ENCODE results near the gene CDC42BPB. TPM values are rescaled to one million over a fixed set of nuclear protein-coding genes. Genes with fewer than 3 reads are reported as not detected.

CDC42BPB gene
- total and polyA plus RNA-seq, 2 of the 13 experiments (the other 11 are each of a cell fraction or from before 2014, with no cell fraction given) = 19.7 to 32.3 TPM

DNA sequence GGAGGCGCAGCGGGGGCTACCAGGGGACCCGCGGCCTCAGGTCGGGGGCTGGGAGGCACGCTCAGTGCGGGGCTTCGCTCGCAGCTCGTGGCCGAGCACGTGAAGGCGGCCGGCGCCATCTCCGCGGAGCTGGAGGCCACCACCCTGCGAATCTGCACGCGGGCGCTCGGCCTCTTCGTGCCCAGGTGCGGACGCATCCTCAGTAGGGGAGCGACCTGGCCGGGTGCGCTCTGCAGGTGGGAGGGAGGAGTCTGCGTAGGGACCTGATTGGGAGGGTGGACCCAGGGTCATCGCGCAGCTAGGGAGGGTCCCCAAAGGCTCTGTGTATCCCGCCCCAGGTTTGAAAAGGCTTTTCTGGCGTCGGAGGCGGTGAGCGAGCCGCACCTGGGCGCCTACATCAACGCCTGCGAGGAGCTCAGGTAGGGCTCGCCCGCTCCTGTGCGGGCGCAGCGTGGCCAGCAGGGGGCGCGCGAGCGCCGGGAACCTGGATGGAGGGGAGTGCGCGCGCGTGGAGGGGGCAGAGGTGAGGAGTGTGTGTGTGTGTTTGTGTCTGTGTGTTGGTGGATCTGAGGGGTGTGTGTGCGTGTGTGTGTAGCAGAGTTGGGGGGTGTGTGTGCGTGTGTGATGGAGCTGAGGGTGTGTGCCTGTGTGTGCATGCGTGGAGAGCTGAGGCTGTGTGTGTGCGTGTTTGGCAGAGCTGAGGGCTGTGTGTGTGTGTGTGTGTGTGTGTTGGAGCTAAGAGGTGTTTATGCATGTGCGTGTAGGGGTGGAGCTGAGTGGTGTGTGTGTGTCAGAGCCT lies 47.5 kb upstream of the CDC42BPB start (continued):
- TF ChIP-seq ZNF17 (CRISPR knock-in tag; IDR thresholded peaks at IDR 0.05) (no peak), MAFK (conservative IDR thresholded peaks at IDR 0.05 in 1 of 2, IDR thresholded peaks at IDR 0.05 in 1 of 2; ENCODE audit: low read length in 2 of 2) (no peak), ZKSCAN8 (CRISPR knock-in tag; IDR thresholded peaks at IDR 0.05; ENCODE audit: borderline replicate concordance) (no peak), ZNF333 (CRISPR knock-in tag; IDR thresholded peaks at IDR 0.05; ENCODE audit: borderline replicate concordance) (no peak), ZNF253 (CRISPR knock-in tag; IDR thresholded peaks at IDR 0.05; ENCODE audit: borderline replicate concordance) (no peak), ZFP37 (CRISPR knock-in tag; IDR thresholded peaks at IDR 0.05; ENCODE audit: borderline replicate concordance) (no peak), ZNF546 (CRISPR knock-in tag; conservative IDR thresholded peaks at IDR 0.05) (peak; percentile 75; the same call in 1 of the 2 replicates), ELF3 (CRISPR knock-in tag; IDR thresholded peaks at IDR 0.05) (no peak), ZSCAN29 (CRISPR knock-in tag; conservative IDR thresholded peaks at IDR 0.05) (no peak), ZBTB42 (CRISPR knock-in tag; IDR thresholded peaks at IDR 0.05) (no peak), ZNF543 (CRISPR knock-in tag; IDR thresholded peaks at IDR 0.05) (no peak), ZNF263 (CRISPR knock-in tag; IDR thresholded peaks at IDR 0.05) (no peak; the same call in 1 of the 2 replicates), THYN1 (CRISPR knock-in tag; IDR thresholded peaks at IDR 0.05; ENCODE audit: borderline replicate concordance, low read depth) (no peak), JUN (CRISPR knock-in tag; IDR thresholded peaks at IDR 0.05) (no peak), SP5 (CRISPR knock-in tag; IDR thresholded peaks at IDR 0.05; ENCODE audit: borderline replicate concordance, low read depth) (no peak), NR2F2 (IDR thresholded peaks at IDR 0.05; ENCODE audit: borderline replicate concordance, low read depth) (no peak), SNRNP70 (IDR thresholded peaks at IDR 0.05; ENCODE audit: low read depth, low read length) (no peak), EP300 (IDR thresholded peaks at IDR 0.05; ENCODE audit: low read depth in 2 of 2, low read length in 2 of 2) (no peak), EP300 (CRISPR knock-in tag; IDR thresholded peaks at IDR 0.05; ENCODE audit: borderline replicate concordance) (no peak)
- TF ChIP-seq, protein P1, sequence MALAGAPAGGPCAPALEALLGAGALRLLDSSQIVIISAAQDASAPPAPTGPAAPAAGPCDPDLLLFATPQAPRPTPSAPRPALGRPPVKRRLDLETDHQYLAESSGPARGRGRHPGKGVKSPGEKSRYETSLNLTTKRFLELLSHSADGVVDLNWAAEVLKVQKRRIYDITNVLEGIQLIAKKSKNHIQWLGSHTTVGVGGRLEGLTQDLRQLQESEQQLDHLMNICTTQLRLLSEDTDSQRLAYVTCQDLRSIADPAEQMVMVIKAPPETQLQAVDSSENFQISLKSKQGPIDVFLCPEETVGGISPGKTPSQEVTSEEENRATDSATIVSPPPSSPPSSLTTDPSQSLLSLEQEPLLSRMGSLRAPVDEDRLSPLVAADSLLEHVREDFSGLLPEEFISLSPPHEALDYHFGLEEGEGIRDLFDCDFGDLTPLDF (CRISPR knock-in tag; IDR thresholded peaks at IDR 0.05) = no peak
- TF ChIP-seq, protein P2, sequence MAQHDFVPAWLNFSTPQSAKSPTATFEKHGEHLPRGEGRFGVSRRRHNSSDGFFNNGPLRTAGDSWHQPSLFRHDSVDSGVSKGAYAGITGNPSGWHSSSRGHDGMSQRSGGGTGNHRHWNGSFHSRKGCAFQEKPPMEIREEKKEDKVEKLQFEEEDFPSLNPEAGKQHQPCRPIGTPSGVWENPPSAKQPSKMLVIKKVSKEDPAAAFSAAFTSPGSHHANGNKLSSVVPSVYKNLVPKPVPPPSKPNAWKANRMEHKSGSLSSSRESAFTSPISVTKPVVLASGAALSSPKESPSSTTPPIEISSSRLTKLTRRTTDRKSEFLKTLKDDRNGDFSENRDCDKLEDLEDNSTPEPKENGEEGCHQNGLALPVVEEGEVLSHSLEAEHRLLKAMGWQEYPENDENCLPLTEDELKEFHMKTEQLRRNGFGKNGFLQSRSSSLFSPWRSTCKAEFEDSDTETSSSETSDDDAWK (CRISPR knock-in tag; IDR thresholded peaks at IDR 0.05) = no peak
- TF ChIP-seq, protein P3, sequence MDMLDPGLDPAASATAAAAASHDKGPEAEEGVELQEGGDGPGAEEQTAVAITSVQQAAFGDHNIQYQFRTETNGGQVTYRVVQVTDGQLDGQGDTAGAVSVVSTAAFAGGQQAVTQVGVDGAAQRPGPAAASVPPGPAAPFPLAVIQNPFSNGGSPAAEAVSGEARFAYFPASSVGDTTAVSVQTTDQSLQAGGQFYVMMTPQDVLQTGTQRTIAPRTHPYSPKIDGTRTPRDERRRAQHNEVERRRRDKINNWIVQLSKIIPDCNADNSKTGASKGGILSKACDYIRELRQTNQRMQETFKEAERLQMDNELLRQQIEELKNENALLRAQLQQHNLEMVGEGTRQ (IDR thresholded peaks at IDR 0.05; ENCODE audit: low read depth, low read length) = no peak
- TF ChIP-seq, protein P3 (CRISPR knock-in tag; IDR thresholded peaks at IDR 0.05; ENCODE audit: borderline replicate concordance) = no peak
- TF ChIP-seq, protein P4, sequence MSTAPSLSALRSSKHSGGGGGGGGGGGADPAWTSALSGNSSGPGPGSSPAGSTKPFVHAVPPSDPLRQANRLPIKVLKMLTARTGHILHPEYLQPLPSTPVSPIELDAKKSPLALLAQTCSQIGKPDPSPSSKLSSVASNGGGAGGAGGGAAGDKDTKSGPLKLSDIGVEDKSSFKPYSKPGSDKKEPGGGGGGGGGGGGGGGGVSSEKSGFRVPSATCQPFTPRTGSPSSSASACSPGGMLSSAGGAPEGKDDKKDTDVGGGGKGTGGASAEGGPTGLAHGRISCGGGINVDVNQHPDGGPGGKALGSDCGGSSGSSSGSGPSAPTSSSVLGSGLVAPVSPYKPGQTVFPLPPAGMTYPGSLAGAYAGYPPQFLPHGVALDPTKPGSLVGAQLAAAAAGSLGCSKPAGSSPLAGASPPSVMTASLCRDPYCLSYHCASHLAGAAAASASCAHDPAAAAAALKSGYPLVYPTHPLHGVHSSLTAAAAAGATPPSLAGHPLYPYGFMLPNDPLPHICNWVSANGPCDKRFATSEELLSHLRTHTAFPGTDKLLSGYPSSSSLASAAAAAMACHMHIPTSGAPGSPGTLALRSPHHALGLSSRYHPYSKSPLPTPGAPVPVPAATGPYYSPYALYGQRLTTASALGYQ (CRISPR knock-in tag; IDR thresholded peaks at IDR 0.05) = no peak
